Measurements from ENCODE around the gene CDKN2C. TPM values are rescaled to one million over a fixed set of nuclear protein-coding genes. Genes with fewer than 3 reads are reported as not detected.
"Not testable (repeated sequence)": the region's sequence is repeated elsewhere in the genome, so short reads cannot be mapped to it uniquely, and the experiment has no call there.

The CDKN2C gene
- total RNA-seq, 1 donor from 2014 or later = 3.3 TPM

DNA sequence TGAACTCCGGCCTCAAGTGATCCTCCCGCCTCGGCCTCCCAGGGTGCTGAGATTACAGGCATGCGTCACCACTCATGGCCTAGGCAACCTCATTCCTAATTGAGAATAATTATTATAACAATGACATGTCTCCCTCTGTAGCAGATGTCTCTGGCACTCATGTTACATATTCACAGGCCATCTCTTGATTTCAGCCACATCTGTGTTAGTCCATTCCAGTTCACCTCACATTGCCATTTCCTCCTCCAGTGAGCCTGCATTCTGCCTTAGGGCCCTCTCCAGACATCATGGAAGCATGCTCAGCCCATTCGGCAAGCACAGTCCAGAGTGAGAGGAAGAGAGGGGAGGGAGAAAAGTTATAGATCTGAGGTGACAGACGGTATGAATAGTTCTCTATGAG is 32.5 kb downstream of the CDKN2C start:
- no peak for ATAC-seq (ENCODE audit: low read depth)
- no peaks in the 10 kb centered on the region for H3K27me3 Mint-ChIP-seq
- intact Hi-C loops (cut with micrococcal nuclease) = no loop called here
- CTCF ChIA-PET = no interaction called here
- POLR2A ChIA-PET = no interaction called here
- TF ChIP-seq, protein P1, sequence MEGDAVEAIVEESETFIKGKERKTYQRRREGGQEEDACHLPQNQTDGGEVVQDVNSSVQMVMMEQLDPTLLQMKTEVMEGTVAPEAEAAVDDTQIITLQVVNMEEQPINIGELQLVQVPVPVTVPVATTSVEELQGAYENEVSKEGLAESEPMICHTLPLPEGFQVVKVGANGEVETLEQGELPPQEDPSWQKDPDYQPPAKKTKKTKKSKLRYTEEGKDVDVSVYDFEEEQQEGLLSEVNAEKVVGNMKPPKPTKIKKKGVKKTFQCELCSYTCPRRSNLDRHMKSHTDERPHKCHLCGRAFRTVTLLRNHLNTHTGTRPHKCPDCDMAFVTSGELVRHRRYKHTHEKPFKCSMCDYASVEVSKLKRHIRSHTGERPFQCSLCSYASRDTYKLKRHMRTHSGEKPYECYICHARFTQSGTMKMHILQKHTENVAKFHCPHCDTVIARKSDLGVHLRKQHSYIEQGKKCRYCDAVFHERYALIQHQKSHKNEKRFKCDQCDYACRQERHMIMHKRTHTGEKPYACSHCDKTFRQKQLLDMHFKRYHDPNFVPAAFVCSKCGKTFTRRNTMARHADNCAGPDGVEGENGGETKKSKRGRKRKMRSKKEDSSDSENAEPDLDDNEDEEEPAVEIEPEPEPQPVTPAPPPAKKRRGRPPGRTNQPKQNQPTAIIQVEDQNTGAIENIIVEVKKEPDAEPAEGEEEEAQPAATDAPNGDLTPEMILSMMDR (IDR thresholded peaks at IDR 0.05) = no peak
- no peak overlapping the region for H3K27ac Mint-ChIP-seq
- H3K36me3 Mint-ChIP-seq (ENCODE audit: low read depth) = no peaks in the 10 kb centered on the region
- no peak for DNase-seq
- peaks cover 4% of the 10 kb centered on the region for H3K9me3 Mint-ChIP-seq
- no peak overlapping the region for H3K4me3 Mint-ChIP-seq
- peaks cover 17% of the 10 kb centered on the region for H3K4me1 Mint-ChIP-seq

DNA sequence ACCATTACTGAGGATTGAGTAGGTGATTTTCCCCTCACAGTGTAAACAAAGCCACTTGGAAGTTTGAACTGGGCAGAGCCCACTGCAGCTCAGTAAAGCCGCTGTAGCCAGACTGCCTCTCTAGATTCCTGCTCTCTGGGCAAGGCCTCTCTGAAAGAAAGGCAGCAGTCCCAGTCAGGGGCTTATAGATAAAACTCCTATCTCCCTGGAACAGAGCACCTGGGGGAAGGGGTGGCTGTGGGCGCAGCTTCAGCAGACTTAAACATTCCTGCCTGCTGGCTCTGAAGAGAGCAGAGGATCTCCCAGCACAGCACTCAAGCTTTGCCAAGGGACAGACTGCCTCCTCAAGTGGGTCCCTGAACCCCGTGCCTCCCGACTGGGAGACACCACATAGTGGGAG is 35.5 kb downstream of the CDKN2C start:
- POLR2A ChIA-PET; DNase-seq; H3K4me3 Mint-ChIP-seq; H3K27me3 Mint-ChIP-seq; H3K4me1 Mint-ChIP-seq; intact Hi-C loops (cut with micrococcal nuclease); H3K9me3 Mint-ChIP-seq; H3K36me3 Mint-ChIP-seq (ENCODE audit: low read depth); ATAC-seq (ENCODE audit: low read depth); H3K27ac Mint-ChIP-seq: not testable (repeated sequence)
- CTCF ChIA-PET = interaction anchor here (0.6 kb wide), 1 partner anchor 314 kb away, joined by 3 read pairs; no protein-coding TSS in a partner anchor

DNA sequence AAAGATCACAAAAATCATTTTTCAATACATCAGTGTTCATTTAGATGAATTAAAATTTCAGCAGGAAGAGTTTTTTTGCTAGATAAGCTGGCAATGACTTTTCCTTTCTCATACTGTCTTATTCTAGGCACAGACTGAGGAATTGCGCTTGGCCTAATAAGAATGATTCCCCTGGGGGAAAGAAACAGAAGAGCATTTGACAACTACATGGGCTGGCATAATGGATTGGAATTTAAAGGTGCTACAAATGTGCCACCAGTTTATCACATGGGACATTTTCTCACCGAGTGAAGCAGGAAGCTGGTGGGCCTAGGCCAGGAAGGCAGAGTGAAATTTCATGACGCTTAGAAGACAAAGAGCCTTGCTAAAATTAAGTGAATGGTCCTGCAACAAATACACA is 39.3 kb downstream of the CDKN2C start:
- H3K27me3 Mint-ChIP-seq = no peaks in the 10 kb centered on the region
- ATAC-seq (ENCODE audit: low read depth) (no peak), DNase-seq (no peak)
- H3K36me3 Mint-ChIP-seq (ENCODE audit: low read depth) = no peaks in the 10 kb centered on the region
- intact Hi-C loops (cut with micrococcal nuclease) = no loop called here
- no peak overlapping the region for H3K4me3 Mint-ChIP-seq
- no peaks in the 10 kb centered on the region for H3K4me1 Mint-ChIP-seq
- no peak overlapping the region for H3K27ac Mint-ChIP-seq
- ChIA-PET CTCF (no interaction called here), POLR2A (no interaction called here)
- TF ChIP-seq, protein P1 (IDR thresholded peaks at IDR 0.05) = no peak
- peaks cover 11% of the 10 kb centered on the region for H3K9me3 Mint-ChIP-seq

DNA sequence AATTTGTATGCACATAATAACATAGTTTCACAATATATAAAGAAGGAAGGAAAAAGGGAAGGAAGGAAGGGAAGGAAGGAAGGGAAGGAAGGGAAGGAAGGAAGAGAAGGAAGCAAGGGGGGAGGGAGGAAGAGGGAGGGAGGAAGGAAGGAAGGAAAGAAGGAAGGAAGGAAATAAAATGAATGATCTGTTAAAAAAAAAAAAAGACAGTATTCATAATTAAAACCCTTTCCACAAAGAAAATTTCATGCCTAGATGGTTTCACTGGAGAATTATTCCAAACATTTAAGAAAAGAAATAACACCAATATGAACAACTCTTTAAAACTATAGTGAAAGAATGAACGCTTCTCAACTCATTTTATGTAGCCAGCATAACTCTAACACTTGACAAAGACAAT is 44.8 kb downstream of the CDKN2C start:
- peaks cover 12% of the 10 kb centered on the region for H3K9me3 Mint-ChIP-seq
- no peaks in the 10 kb centered on the region for H3K36me3 Mint-ChIP-seq (ENCODE audit: low read depth)
- H3K27ac Mint-ChIP-seq = no peak overlapping the region
- ChIA-PET CTCF (no interaction called here), POLR2A (interaction anchor here (0.6 kb wide), 1 partner anchor 115 kb away, joined by 5 read pairs; no protein-coding TSS in a partner anchor)
- no peak overlapping the region for H3K4me3 Mint-ChIP-seq
- H3K27me3 Mint-ChIP-seq = peaks cover 4% of the 10 kb centered on the region
- no peaks in the 10 kb centered on the region for H3K4me1 Mint-ChIP-seq
- TF ChIP-seq, protein P1 (IDR thresholded peaks at IDR 0.05) = no peak
- DNase-seq = no peak
- no peak for ATAC-seq (ENCODE audit: low read depth)
- intact Hi-C loops (cut with micrococcal nuclease) = no loop called here

DNA sequence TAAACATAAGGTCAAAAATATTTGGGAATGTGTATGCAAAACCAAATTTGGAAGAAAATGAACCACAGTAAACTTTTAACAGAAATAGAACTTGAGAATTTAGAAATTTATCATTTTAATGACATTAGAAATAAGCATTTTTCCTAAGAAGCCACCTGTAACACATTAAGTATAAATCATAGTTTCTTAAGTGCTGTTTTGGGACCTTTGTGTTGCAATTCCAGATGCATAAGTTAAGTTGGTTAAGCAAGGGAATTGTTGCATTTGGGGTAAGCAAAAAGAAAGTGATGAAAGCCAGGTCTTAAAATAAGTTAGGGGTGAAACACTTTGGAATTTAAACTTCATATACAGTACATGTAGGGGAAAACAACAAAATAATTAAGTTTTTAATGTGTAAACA is 49.8 kb downstream of the CDKN2C start:
- ATAC-seq (ENCODE audit: low read depth) (no peak), DNase-seq (no peak)
- Mint-ChIP-seq H3K4me3 (no peak overlapping the region), H3K4me1 (no peaks in the 10 kb centered on the region), H3K27ac (no peak overlapping the region), H3K27me3 (peaks cover 4% of the 10 kb centered on the region), H3K9me3 (peaks cover 4% of the 10 kb centered on the region), H3K36me3 (ENCODE audit: low read depth) (no peaks in the 10 kb centered on the region)
- POLR2A ChIA-PET = no interaction called here
- CTCF ChIA-PET = no interaction called here
- intact Hi-C loops (cut with micrococcal nuclease) = no loop called here
- TF ChIP-seq, protein P1 (IDR thresholded peaks at IDR 0.05) = no peak

Other genes with a start within 250 kb of the CDKN2C start
- gene FAF1, start 10.0 kb upstream of the CDKN2C start, total RNA-seq = 57.2 and 61.7 TPM in 2 replicates
- gene C1orf185, start 132.0 kb downstream of the CDKN2C start, total RNA-seq = not detected in 2 replicates